IPS-20b (cell line): ENCODE measurements around the gene PDLIM1.

Experiments used
- H3K27ac ChIP-seq: one replicate; pipeline ENCODE4 v1.5.1; 2013; ENCODE audit warnings: low read length
- H3K27me3 ChIP-seq: 2 replicates; pipeline ENCODE4 v1.6.1; 2013; ENCODE audit warnings: mild to moderate bottlenecking, low read length, inconsistent platforms; ENCODE audit not compliant: insufficient read depth
- H3K36me3 ChIP-seq: 2 replicates; pipeline ENCODE4 v1.6.1; 2013; ENCODE audit warnings: low read depth, mild to moderate bottlenecking, inconsistent platforms, low read length, moderate library complexity; ENCODE audit not compliant: insufficient read depth
- H3K4me1 ChIP-seq: 2 replicates; pipeline ENCODE4 v1.6.1; 2013; ENCODE audit warnings: mild to moderate bottlenecking, control low read depth, inconsistent platforms, low read length, moderate library complexity; ENCODE audit not compliant: insufficient read depth
- H3K4me3 ChIP-seq: 2 replicates; pipeline ENCODE4 v1.5.1; 2013; ENCODE audit warnings: mild to moderate bottlenecking, low read length, inconsistent platforms
- H3K9ac ChIP-seq: 2 replicates; pipeline ENCODE4 v1.6.1; 2013; ENCODE audit warnings: low read depth, mild to moderate bottlenecking, inconsistent platforms, low read length, moderate library complexity
- H3K9me3 ChIP-seq: 2 replicates; pipeline ENCODE4 v1.6.1; 2013; ENCODE audit warnings: mild to moderate bottlenecking, low read depth, low read length, inconsistent platforms; ENCODE audit not compliant: insufficient read depth

The PDLIM1 gene

GRCh38 chr10:95257849-95258248, 33.0 kb downstream of the PDLIM1 start:
- no peak overlapping the region for H3K4me3 ChIP-seq
- peaks cover 5% of the 10 kb centered on the region; the same call in 1 of the 2 replicates for H3K9me3 ChIP-seq
- H3K36me3 ChIP-seq = peaks cover 56% of the 10 kb centered on the region
- H3K27me3 ChIP-seq = no peaks in the 10 kb centered on the region
- H3K9ac ChIP-seq = no peak overlapping the region
- no peak overlapping the region for H3K27ac ChIP-seq
- H3K4me1 ChIP-seq = peaks cover 8% of the 10 kb centered on the region

GRCh38 chr10:95256268-95256667, 34.5 kb downstream of the PDLIM1 start:
- H3K4me1 ChIP-seq = peaks cover 7% of the 10 kb centered on the region
- H3K9me3 ChIP-seq = peaks cover 5% of the 10 kb centered on the region; the same call in 1 of the 2 replicates
- H3K27ac ChIP-seq = no peak overlapping the region
- no peaks in the 10 kb centered on the region for H3K27me3 ChIP-seq
- peaks cover 44% of the 10 kb centered on the region for H3K36me3 ChIP-seq
- no peak overlapping the region for H3K4me3 ChIP-seq
- H3K9ac ChIP-seq = no peak overlapping the region

- Histone ChIP-seq H3K4me1 (peaks cover 8% of the 10 kb centered on the region; the same call in 1 of the 2 replicates), H3K4me3 (no peak overlapping the region), H3K9me3 (peaks cover 5% of the 10 kb centered on the region; the same call in 1 of the 2 replicates), H3K9ac (no peak overlapping the region), H3K27me3 (no peaks in the 10 kb centered on the region), H3K36me3 (peaks cover 27% of the 10 kb centered on the region), H3K27ac (no peak overlapping the region)
Measured at GRCh38 chr10:95254629-95255028, 36.2 kb downstream of the PDLIM1 start.

GRCh38 chr10:95253686-95254085, 37.1 kb downstream of the PDLIM1 start:
- Histone ChIP-seq H3K27ac (no peak overlapping the region), H3K27me3 (no peaks in the 10 kb centered on the region), H3K36me3 (peaks cover 22% of the 10 kb centered on the region), H3K4me1 (peaks cover 10% of the 10 kb centered on the region; the same call in 1 of the 2 replicates), H3K9ac (no peak overlapping the region), H3K4me3 (no peak overlapping the region), H3K9me3 (peaks cover 5% of the 10 kb centered on the region; the same call in 1 of the 2 replicates)

GRCh38 chr10:95253007-95253406, 37.8 kb downstream of the PDLIM1 start:
- Histone ChIP-seq H3K36me3 (peaks cover 16% of the 10 kb centered on the region), H3K27me3 (no peaks in the 10 kb centered on the region), H3K27ac (no peak overlapping the region)

GRCh38 chr10:95250856-95251255, 39.9 kb downstream of the PDLIM1 start:
- no peaks in the 10 kb centered on the region for H3K9me3 ChIP-seq
- peaks cover 14% of the 10 kb centered on the region for H3K4me1 ChIP-seq

More at GRCh38 chr10:95253007-95253406, 37.8 kb downstream of the PDLIM1 start:
- Histone ChIP-seq H3K9ac (no peak overlapping the region), H3K9me3 (peaks cover 5% of the 10 kb centered on the region; the same call in 1 of the 2 replicates), H3K4me1 (peaks cover 10% of the 10 kb centered on the region; the same call in 1 of the 2 replicates), H3K4me3 (no peak overlapping the region)

GRCh38 chr10:95249467-95249866, 41.3 kb downstream of the PDLIM1 start:
- H3K27ac ChIP-seq = no peak overlapping the region

More at GRCh38 chr10:95250856-95251255, 39.9 kb downstream of the PDLIM1 start:
- Histone ChIP-seq H3K27ac (no peak overlapping the region), H3K4me3 (no peak overlapping the region), H3K36me3 (peaks cover 13% of the 10 kb centered on the region), H3K9ac (no peak overlapping the region), H3K27me3 (no peaks in the 10 kb centered on the region)

GRCh38 chr10:95248989-95249388, 41.8 kb downstream of the PDLIM1 start:
- Histone ChIP-seq H3K9ac (no peak overlapping the region), H3K9me3 (no peaks in the 10 kb centered on the region), H3K27me3 (no peaks in the 10 kb centered on the region), H3K36me3 (peaks cover 25% of the 10 kb centered on the region), H3K4me3 (no peak overlapping the region), H3K27ac (no peak overlapping the region), H3K4me1 (peaks cover 14% of the 10 kb centered on the region)

More at GRCh38 chr10:95249467-95249866, 41.3 kb downstream of the PDLIM1 start:
- Histone ChIP-seq H3K9ac (no peak overlapping the region), H3K4me1 (peaks cover 14% of the 10 kb centered on the region), H3K36me3 (peaks cover 25% of the 10 kb centered on the region), H3K9me3 (no peaks in the 10 kb centered on the region), H3K4me3 (no peak overlapping the region), H3K27me3 (no peaks in the 10 kb centered on the region)

- Histone ChIP-seq H3K27me3 (no peaks in the 10 kb centered on the region), H3K9ac (no peak overlapping the region), H3K27ac (no peak overlapping the region), H3K4me1 (peaks cover 16% of the 10 kb centered on the region), H3K9me3 (no peaks in the 10 kb centered on the region), H3K36me3 (peaks cover 29% of the 10 kb centered on the region), H3K4me3 (no peak overlapping the region)
Measured at GRCh38 chr10:95247881-95248583, 42.8 kb downstream of the PDLIM1 start.

- Histone ChIP-seq H3K36me3 (peaks cover 33% of the 10 kb centered on the region), H3K4me3 (no peak overlapping the region), H3K27ac (no peak overlapping the region), H3K9ac (no peak overlapping the region), H3K27me3 (no peaks in the 10 kb centered on the region), H3K9me3 (no peaks in the 10 kb centered on the region), H3K4me1 (peaks cover 16% of the 10 kb centered on the region)
Measured at GRCh38 chr10:95247200-95247880, 43.5 kb downstream of the PDLIM1 start.

GRCh38 chr10:95246582-95247051, 44.2 kb downstream of the PDLIM1 start:
- no peak overlapping the region for H3K9ac ChIP-seq
- H3K27ac ChIP-seq = no peak overlapping the region
- no peaks in the 10 kb centered on the region for H3K9me3 ChIP-seq
- H3K4me3 ChIP-seq = no peak overlapping the region
- H3K4me1 ChIP-seq = peaks cover 16% of the 10 kb centered on the region
- H3K27me3 ChIP-seq = no peaks in the 10 kb centered on the region
- peaks cover 38% of the 10 kb centered on the region for H3K36me3 ChIP-seq
